SIG-M5 (cell line): ENCODE measurements around the gene STXBP5L.
"Not testable (repeated sequence)": the region's sequence is repeated elsewhere in the genome, so short reads cannot be mapped to it uniquely, and the experiment has no call there.

Experiments used
- DNase-seq: peaks from one replicate; lab custom pipeline; 2025; lab: John Stamatoyannopoulos, UW

The STXBP5L gene

DNA sequence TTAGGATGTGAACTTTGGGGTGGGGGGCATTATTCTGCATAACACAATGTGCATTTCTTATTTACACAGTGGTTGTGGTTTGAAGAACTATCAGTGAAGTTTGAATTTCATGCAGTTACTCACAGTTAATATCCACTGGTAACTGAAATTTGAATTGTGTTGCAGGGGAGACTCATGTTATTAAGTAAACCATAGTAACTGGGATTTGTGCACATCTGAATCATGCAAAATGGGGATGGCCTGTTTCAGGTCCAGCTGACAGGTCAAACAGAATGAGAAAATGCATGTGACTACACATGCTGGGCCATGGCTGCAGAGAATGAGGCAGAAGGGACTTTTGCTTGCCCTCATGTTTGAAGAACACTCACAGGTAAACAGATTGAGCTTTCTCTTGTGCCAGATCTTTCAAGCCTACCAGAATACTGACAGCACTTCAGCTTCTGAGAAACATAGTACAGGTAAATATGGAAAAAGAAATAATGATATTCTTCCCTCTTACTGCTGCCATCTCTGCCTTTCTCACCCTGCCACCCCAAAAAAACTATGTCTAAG, 522.7 kb downstream of the STXBP5L start:
- no peak for DNase-seq

- no peak for DNase-seq
Measured at GRCh38 chr3:121431726-121432517, 523.9 kb downstream of the STXBP5L start.

DNA sequence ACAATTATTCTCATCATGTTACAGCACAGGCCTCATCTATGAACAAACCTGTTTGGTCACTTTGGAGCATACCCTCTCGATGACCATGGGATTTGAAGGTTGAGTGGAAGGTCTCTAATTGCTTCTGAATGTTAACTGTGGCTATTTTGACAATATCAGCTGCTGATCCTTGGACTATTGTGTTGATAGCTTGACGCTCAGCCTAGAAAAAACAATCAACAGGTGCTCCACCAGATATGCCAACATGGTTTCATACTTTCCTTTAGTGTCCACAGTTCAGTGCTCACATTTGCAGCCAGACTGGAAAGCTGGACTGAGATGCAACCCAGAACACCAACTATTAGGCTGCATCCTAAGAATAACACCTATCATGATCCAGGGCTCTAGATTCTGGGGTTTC, 528.1 kb downstream of the STXBP5L start:
- no peak for DNase-seq

- no peak for DNase-seq
Measured at GRCh38 chr3:121436641-121437040, 528.6 kb downstream of the STXBP5L start.

GRCh38 chr3:121443456-121443855, 535.5 kb downstream of the STXBP5L start:
- DNase-seq = no peak

DNA sequence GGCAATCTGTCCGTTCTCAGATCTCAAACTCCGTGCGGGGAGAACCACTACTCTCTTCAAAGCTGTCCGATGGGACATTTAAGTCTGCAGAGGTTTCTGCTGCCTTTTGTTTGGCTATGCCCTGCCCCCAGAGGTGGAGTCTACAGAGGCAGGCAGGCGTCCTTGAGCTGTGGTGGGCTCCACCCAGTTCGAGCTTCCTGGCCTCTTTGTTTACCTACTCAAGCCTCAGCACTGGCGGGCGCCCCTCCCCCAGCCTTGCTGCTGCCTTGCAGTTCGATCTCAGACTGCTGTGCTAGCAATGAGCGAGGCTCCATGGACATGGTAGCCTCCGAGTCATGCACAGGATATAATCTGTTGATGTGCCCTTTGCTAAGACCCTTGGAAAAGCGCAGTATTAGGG, 543.7 kb downstream of the STXBP5L start:
- not testable (repeated sequence) for DNase-seq

DNA sequence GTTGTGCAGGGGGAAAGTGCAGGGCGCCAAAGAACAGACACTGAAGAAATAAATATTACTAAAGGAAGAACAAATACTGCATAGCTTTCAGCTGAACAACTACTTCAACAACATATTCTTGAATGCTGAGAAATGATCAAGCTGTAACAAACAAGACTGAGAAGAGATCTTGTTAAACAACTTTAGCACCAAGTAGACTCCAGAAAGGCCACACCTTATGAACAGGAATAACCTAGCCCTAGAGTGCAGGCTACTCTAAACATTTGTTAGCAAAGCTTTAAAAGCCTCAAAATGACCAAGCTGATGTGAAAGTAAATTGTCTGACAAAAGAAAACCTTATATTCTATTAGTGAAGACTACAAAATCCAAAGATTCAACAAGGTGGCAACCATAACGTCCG, 554.6 kb downstream of the STXBP5L start:
- DNase-seq = no peak

GRCh38 chr3:121463745-121464144, 555.7 kb downstream of the STXBP5L start:
- no peak for DNase-seq

DNA sequence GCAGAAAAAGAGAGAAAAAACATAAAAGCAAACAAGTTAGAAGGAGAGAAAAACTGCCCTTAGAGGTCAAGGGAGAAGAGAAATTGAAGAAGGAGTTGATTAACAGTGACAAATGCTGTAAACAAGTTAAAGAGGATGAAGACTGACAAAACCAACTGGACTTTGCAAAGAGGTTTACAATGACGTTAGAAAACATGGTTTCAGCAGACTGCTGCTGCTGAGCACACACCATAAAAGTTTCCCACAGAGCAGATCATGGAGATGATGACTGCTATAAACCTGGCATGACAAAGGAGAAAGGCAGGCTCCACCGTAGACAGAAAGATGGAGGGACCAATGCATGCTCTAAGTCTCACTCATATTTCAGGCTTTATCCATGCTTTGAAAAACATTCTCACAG, 559.1 kb downstream of the STXBP5L start:
- no peak for DNase-seq

DNA sequence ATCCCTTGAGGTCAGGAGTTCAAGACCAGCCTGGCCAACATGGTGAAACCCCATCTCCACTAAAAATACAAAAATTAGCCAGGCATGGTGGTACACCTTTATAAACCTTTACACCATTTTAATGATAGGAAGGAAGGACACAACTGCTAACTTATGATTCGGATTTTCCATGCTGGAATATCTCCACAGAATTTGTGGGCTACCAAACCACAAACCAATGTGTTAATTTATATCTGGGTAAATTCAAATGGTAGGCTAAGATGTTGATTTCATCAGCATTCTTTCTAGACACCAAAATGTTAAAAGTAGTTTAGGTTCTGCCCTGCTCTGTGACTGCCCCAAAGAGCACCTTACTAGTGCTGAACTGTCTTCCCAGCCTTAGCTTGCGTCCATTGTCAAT, 565.0 kb downstream of the STXBP5L start:
- DNase-seq = no peak
